WI38 (cell line): ENCODE measurements around the gene IFT57.

ENCODE experiments used
- H3K4me3 ChIP-seq: 2 replicates; pipeline ENCODE4 v1.5.1; 2011; ENCODE audit warnings: low read depth, mild to moderate bottlenecking, control low read depth, low read length
- TF ChIP-seq, protein P1 (sequence below): IDR thresholded peaks from 2 replicates; pipeline ENCODE4 v1.5.1; 2012; ENCODE audit warnings: low read depth, mild to moderate bottlenecking, control low read depth, low read length

The IFT57 gene

GRCh38 chr3:108218811-108219210, 3.4 kb downstream of the IFT57 start:
- TF ChIP-seq, protein P1, sequence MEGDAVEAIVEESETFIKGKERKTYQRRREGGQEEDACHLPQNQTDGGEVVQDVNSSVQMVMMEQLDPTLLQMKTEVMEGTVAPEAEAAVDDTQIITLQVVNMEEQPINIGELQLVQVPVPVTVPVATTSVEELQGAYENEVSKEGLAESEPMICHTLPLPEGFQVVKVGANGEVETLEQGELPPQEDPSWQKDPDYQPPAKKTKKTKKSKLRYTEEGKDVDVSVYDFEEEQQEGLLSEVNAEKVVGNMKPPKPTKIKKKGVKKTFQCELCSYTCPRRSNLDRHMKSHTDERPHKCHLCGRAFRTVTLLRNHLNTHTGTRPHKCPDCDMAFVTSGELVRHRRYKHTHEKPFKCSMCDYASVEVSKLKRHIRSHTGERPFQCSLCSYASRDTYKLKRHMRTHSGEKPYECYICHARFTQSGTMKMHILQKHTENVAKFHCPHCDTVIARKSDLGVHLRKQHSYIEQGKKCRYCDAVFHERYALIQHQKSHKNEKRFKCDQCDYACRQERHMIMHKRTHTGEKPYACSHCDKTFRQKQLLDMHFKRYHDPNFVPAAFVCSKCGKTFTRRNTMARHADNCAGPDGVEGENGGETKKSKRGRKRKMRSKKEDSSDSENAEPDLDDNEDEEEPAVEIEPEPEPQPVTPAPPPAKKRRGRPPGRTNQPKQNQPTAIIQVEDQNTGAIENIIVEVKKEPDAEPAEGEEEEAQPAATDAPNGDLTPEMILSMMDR, result no peak
- no peak overlapping the region for H3K4me3 ChIP-seq

- TF ChIP-seq, protein P1, result no peak
- peak overlapping the region; percentile 23; the same call in 1 of the 2 replicates for H3K4me3 ChIP-seq
Observed at GRCh38 chr3:108215871-108216270, 6.4 kb downstream of the IFT57 start.

DNA sequence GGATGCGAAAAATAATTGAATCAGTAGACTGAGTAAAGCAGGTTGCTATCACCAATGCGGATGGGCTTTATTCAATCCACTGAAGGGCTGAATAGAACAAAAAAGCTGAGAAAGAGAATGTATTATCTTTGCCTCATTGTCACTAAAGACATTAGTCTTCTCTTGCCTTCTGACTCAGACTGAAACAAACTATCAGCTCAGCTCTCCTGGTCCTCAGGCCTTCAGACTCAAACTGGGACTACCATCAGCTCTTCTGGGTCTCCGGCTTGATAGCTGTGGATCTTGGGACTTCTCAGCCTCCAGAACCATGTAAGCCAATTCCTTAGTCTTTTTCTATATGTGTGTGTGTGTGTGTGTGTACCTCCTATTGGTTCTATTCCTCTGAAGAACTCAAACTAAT, 12.6 kb downstream of the IFT57 start:
- H3K4me3 ChIP-seq, result no peak overlapping the region
- TF ChIP-seq, protein P1, result no peak

- H3K4me3 ChIP-seq, result no peak overlapping the region
- TF ChIP-seq, protein P1, result no peak
Observed at GRCh38 chr3:108208831-108209230, 13.4 kb downstream of the IFT57 start.

DNA sequence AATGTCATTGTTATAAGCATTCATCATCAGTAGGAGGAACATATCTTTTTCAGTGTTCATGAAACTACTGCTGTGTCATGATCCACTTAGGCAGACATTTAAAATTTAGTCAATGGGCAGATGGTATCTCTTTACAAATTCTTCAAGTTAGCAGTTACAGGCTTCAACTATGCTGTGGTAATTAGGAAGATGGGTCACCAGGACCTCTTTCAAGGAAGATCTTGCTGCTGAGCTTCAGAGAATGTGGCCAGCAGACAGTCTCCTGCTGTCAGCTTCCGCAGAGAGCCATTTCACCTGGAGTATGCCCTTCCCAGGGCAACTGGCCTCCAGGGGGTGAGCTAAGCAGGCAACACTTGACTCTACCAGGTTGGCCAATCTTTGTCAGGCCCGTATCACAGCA, 19.4 kb downstream of the IFT57 start:
- H3K4me3 ChIP-seq, result no peak overlapping the region
- TF ChIP-seq, protein P1, result no peak

- TF ChIP-seq, protein P1, result no peak
- H3K4me3 ChIP-seq, result no peak overlapping the region
Observed at GRCh38 chr3:108202080-108202479, 20.1 kb downstream of the IFT57 start.

DNA sequence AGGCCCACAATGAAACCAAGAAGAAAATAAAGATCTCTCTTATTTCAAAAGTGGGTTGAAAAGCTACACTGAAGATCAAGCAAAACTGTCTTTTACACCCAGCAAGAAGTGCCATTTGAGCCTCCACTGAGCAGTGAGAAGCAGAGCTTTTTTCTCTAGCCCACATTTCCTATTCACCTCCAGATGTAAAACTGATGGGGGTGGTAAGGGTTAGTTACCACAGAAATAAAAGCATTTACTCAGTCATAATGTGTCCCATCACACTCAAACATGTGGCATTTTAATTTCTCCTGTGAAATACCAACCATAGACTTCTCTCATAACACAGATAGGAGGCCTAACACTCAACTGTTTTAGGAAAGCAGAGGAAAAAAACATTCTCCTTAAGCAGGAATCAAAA, 21.0 kb downstream of the IFT57 start:
- no peak overlapping the region for H3K4me3 ChIP-seq
- TF ChIP-seq, protein P1, result no peak
